ENCODE measurements around the gene CENATAC. TPM values are rescaled to one million over a fixed set of nuclear protein-coding genes. Genes with fewer than 3 reads are reported as not detected.

Gene CENATAC
- total RNA-seq, 4 donors from 2014 or later: 22.2 to 55.2 (median 30.8) TPM

GRCh38 chr11:119019996-119020395 lies 22.1 kb downstream of the CENATAC start:
- no peak for DNase-seq (ENCODE audit: extremely low spot score)
- Histone ChIP-seq H3K4me3 (peak overlapping the region in 3 of 4 donors; percentile 70 to 78 (median 77)), H3K9me3 (no peaks in the 10 kb centered on the region), H3K4me1 (peaks cover 40 to 67% (median 60%) of the 10 kb centered on the region in 4 donors), H3K27ac (replicated peaks in 1 of 4) (peak overlapping the region; percentile 91 to 95 (median 93)), H3K27me3 (no peaks in the 10 kb centered on the region), H3K36me3 (peaks cover 33 to 68% (median 56%) of the 10 kb centered on the region in 4 donors)
- intact Hi-C loops (cut with DNase I): no loop called here
- TF ChIP-seq CTCF (IDR thresholded peaks at IDR 0.05): no peak
- TF ChIP-seq POLR2AphosphoS5 (IDR thresholded peaks at IDR 0.05): no peak
- TF ChIP-seq POLR2A (IDR thresholded peaks at IDR 0.05; ENCODE audit: low read depth): no peak
- no peak for TF ChIP-seq EP300 (IDR thresholded peaks at IDR 0.05)
- WGBS: 45% methylated on average over 2 of the region's 2 CpGs

DNA sequence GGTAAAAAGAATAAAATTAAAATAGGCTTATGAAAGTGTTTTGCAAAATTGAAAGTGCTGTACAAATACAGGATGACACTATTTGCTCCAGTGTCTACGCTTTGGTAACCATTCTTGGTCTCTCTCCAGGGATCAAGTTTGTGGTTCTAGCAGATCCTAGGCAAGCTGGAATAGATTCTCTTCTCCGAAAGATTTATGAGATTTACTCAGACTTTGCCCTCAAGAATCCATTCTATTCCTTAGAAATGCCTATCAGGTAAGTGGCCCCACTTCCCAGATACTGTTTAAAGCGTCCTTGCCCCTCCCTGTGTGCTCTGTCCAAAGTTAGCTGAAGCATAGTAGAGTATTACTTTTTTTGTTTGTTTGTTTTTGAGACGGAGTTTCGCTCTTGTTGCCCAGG lies 23.7 kb downstream of the CENATAC start:
- TF ChIP-seq CTCF (IDR thresholded peaks at IDR 0.05) (no peak), EP300 (IDR thresholded peaks at IDR 0.05) (no peak), POLR2AphosphoS5 (IDR thresholded peaks at IDR 0.05) (no peak), POLR2A (IDR thresholded peaks at IDR 0.05; ENCODE audit: low read depth) (no peak)
- peaks cover 30 to 51% (median 48%) of the 10 kb centered on the region in 4 donors for H3K4me1 ChIP-seq
- intact Hi-C loops (cut with DNase I): no loop called here

DNA sequence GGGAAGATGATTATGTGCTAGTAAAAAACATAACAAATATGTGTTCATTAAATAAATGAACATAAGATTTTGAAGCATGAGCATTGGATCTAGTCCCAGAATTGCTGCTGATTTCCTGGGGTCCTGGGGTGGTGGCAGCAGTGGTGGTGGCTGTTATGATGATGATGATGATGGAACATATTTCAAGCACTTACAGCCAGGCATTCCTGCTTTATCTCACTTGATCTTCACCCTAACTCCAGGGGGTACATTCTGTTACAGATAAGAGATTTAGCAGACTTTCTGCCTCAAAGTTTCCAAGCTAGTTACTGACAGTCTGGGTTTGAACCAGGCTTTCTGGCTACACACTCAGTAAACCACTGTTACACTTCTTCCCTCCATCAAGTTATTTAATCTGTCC lies 25.8 kb downstream of the CENATAC start:
- intact Hi-C loops (cut with DNase I): no loop called here
- no peak overlapping the region for H3K4me3 ChIP-seq
- DNase-seq (ENCODE audit: extremely low spot score): no peak
- no peaks in the 10 kb centered on the region for H3K27me3 ChIP-seq
- H3K4me1 ChIP-seq: peaks cover 22 to 49% (median 39%) of the 10 kb centered on the region in 4 donors
- H3K27ac ChIP-seq (replicated peaks in 1 of 4): no peak overlapping the region
- H3K9me3 ChIP-seq: no peaks in the 10 kb centered on the region
- H3K36me3 ChIP-seq: peaks cover 20 to 83% (median 68%) of the 10 kb centered on the region in 4 donors
- TF ChIP-seq CTCF (IDR thresholded peaks at IDR 0.05) (no peak), EP300 (IDR thresholded peaks at IDR 0.05) (no peak), POLR2A (IDR thresholded peaks at IDR 0.05; ENCODE audit: low read depth) (no peak), POLR2AphosphoS5 (IDR thresholded peaks at IDR 0.05) (no peak)

More for the DNA sequence above, 23.7 kb downstream of the CENATAC start:
- DNase-seq (ENCODE audit: extremely low spot score): no peak
- H3K27ac ChIP-seq (replicated peaks in 1 of 4): no peak overlapping the region
- WGBS: 88% methylated on average over 5 of the region's 5 CpGs
- H3K36me3 ChIP-seq: peaks cover 20 to 68% (median 56%) of the 10 kb centered on the region in 4 donors
- no peak overlapping the region for H3K4me3 ChIP-seq
- H3K9me3 ChIP-seq: no peaks in the 10 kb centered on the region
- no peaks in the 10 kb centered on the region for H3K27me3 ChIP-seq

- peaks cover 20 to 83% (median 68%) of the 10 kb centered on the region in 4 donors for H3K36me3 ChIP-seq
- no peak for DNase-seq (ENCODE audit: extremely low spot score)
- TF ChIP-seq POLR2A (IDR thresholded peaks at IDR 0.05; ENCODE audit: low read depth) (no peak), EP300 (IDR thresholded peaks at IDR 0.05) (no peak), POLR2AphosphoS5 (IDR thresholded peaks at IDR 0.05) (no peak), CTCF (IDR thresholded peaks at IDR 0.05) (no peak)
- no peak overlapping the region for H3K4me3 ChIP-seq
- H3K27me3 ChIP-seq: no peaks in the 10 kb centered on the region
- peaks cover 19 to 53% (median 40%) of the 10 kb centered on the region in 4 donors for H3K4me1 ChIP-seq
- WGBS: 66% methylated on average over 14 of the region's 15 CpGs
- no peaks in the 10 kb centered on the region for H3K9me3 ChIP-seq
- H3K27ac ChIP-seq (replicated peaks in 1 of 4): peak overlapping the region; percentile 18 to 54 (median 38)
- intact Hi-C loops (cut with DNase I): no loop called here
Measured at GRCh38 chr11:119024430-119025098, 26.6 kb downstream of the CENATAC start.
